ENCODE results near the gene RXRA.

Gene RXRA

DNA sequence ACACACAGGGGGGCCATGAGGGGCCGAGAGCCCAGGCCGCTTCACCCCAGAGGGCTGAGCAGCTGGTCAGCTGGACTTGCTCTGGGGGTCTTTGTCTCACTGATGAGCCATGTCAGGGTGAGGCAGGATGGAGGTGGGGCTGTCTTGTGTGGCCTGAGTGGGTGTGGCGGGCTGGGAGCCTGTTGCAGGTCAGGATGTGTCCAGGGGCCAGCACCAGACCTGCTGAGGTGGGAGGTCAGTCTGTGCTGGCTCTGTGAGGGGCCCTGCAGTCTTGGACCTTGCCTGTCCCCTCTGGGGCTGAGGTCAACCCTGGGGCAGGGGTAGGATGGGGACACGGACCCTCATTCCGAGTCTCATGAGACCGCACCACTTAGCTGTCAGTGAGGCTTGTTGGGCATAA lies 56.9 kb downstream of the RXRA start:
- peak overlapping the region; percentile 86 to 87 for H3K4me3 Mint-ChIP-seq
- peaks cover 27% of the 10 kb centered on the region for H3K36me3 Mint-ChIP-seq (ENCODE audit: insufficient read depth)
- peak overlapping the region; percentile 96 for H3K27ac Mint-ChIP-seq
- no peaks in the 10 kb centered on the region for H3K27me3 Mint-ChIP-seq
- no peaks in the 10 kb centered on the region for H3K9me3 Mint-ChIP-seq
- no peak for ATAC-seq (replicated peaks)
- peaks cover 31 to 33% of the 10 kb centered on the region in 2 donors for H3K4me1 Mint-ChIP-seq (ENCODE audit: low read depth in 2 of 2)
- DNase-seq: no peak

DNA sequence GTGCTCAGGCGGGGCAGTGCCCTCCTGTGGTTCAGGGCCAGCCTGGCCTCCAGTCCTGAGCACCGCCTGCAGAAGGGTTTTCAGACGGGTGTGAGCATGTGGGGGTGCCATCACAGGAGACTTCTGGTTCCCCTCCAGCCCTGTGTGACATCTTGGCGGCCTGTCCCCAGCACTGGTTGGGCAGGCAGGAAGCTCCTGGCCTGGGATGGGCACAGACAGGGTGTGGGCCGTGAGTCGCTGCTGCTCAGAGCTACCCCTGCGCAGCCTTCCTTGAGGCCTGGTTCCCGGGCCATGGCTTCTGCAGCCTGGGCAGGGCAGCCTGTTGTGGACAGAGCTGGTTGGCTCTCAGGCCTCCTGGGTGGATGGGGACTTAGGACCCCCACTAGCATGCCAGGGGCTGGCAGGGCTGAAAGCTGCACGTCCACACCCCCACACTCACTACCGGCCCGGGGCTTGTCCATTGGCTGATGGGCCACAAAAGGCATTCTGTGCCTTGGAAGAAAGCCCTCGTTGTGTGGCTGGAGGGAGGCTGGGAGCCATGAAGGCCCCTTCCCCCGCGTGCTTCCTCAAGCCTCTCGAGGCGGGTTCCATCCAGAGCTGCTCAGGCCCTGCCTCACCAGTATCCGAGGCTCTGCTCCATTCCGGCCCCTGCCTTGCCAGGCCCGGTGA lies 58.7 kb downstream of the RXRA start:
- Mint-ChIP-seq H3K36me3 (ENCODE audit: insufficient read depth) (peaks cover 26% of the 10 kb centered on the region), H3K9me3 (no peaks in the 10 kb centered on the region), H3K4me3 (no peak overlapping the region), H3K4me1 (ENCODE audit: low read depth in 2 of 2) (peaks cover 31 to 38% of the 10 kb centered on the region in 2 donors), H3K27me3 (no peaks in the 10 kb centered on the region), H3K27ac (peak overlapping the region in 1 of 2 donors; percentile 28)
- DNase-seq (no peak), ATAC-seq (replicated peaks) (no peak)

DNA sequence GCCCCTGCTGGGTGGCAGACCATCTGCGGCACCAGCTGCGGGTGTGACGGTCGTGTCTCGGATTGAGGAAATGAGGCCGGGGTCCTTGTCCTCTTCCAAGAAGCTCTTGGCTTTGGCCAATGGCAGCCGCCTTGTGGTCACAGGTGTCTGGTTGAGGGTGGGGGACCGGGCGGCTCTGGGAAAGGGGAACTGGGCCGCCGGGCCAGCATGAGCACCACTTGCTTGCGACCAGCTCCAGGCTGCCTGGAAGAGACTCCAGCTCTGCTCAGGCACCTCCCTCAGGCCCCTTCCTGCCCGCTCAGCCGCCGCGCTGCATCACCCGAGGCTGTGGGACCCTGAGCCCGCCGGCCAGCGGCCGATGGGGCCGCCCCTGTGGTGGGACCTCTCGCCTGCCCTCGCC lies 59.7 kb downstream of the RXRA start:
- Mint-ChIP-seq H3K4me3 (no peak overlapping the region), H3K27me3 (no peaks in the 10 kb centered on the region), H3K9me3 (no peaks in the 10 kb centered on the region), H3K36me3 (ENCODE audit: insufficient read depth) (peaks cover 33% of the 10 kb centered on the region), H3K4me1 (ENCODE audit: low read depth in 2 of 2) (peaks cover 37 to 46% of the 10 kb centered on the region in 2 donors), H3K27ac (no peak overlapping the region)
- ATAC-seq (replicated peaks) (no peak), DNase-seq (no peak)

DNA sequence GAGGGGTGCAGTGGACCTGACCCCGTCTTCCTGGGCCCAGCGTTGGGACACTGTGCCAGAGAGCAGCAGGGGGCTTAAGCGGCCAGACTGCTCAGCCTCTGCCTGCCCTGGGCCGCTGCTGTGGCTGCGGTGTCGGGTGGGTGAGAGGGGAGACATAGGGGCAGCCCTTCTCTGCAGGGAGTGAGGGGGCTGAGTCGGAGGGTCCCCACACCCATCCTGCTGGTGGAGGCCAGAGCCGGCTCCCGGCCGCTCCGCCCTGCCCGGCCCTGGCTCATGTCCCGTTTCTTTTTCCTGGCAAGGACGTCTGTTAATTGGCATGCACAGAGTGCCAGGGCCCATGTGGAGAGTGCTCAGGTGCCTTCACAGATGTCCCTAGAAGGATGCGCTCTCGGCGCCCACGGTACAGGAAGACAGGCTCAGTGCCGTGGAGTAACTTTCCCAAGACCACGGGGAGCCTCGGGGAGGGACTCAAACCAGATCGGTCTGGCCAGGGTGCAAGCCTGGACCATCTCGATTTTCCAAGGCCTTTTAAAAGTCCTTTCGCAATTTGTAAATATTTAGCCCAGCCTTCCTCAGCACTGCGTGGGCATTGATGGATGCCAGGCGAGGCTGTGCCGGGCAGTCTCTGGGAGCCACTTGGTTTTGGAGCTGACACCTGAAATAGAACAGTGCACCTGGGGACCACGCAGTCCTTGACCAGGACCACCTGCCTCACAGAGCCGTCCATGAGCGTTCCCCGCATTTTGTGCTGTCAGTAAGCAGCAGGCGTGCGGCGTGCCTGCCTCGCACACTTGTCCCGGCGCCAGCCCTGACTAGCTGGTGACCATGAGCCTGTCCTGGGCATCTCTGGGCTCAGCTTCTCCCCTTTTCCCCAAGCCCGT lies 60.9 kb downstream of the RXRA start:
- Mint-ChIP-seq H3K4me1 (ENCODE audit: low read depth in 2 of 2) (peaks cover 32 to 44% of the 10 kb centered on the region in 2 donors), H3K36me3 (ENCODE audit: insufficient read depth) (peaks cover 34% of the 10 kb centered on the region), H3K4me3 (no peak overlapping the region), H3K9me3 (no peaks in the 10 kb centered on the region), H3K27ac (peak overlapping the region in 1 of 2 donors; percentile 52), H3K27me3 (no peaks in the 10 kb centered on the region)
- no peak for ATAC-seq (replicated peaks)
- no peak for DNase-seq

DNA sequence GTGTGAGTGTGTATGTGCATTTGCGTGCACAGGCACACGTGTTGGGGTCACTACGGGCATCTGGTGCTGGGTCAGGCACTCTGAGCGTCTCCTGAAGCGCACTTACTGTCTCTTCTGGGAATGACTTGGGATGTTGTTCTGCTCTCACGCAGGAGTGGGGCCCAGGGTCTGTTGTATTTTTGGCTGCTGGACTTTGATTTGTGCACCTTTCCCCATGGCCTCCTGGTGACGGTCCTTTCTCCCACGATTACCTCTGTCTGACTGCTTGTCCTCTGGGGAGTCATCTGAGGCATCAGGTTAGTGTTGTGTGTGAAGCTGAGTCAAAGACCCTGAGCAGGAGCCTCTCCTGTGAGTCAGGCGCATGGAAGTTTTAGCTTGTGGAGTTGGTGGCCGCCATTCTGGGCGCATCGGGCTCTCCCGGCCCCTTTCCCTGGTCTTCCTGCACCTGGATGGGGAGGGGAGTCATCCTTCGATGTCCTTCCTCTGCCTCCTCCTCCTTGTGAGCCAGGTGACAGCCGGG lies 62.1 kb downstream of the RXRA start:
- Mint-ChIP-seq H3K36me3 (ENCODE audit: insufficient read depth) (peaks cover 39% of the 10 kb centered on the region), H3K4me1 (ENCODE audit: low read depth in 2 of 2) (peaks cover 25 to 39% of the 10 kb centered on the region in 2 donors), H3K9me3 (no peaks in the 10 kb centered on the region), H3K4me3 (no peak overlapping the region), H3K27me3 (no peaks in the 10 kb centered on the region), H3K27ac (peak overlapping the region; percentile 52 to 99)
- no peak for DNase-seq
- no peak for ATAC-seq (replicated peaks)

DNA sequence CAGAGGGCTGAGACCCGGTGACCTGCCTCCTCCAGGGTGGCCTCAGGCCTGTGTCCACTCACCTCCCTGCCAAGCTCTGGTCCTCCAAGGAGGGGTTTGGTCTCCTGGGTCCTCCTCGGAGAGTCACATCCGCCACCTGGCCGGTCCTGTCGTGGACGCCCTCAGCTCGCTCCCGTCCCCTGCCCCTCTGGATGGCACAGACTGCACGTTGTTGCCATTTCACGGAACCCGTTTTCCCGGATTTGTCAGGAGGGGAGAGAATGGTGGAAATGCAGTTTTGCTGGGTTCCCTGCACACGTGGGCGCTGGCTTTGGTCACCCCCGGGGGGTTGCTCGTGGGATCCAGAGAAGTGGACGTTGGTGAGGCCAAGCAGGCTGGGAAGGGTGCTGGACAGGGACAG lies 62.7 kb downstream of the RXRA start:
- H3K27ac Mint-ChIP-seq: peak overlapping the region; percentile 52 to 99

DNA sequence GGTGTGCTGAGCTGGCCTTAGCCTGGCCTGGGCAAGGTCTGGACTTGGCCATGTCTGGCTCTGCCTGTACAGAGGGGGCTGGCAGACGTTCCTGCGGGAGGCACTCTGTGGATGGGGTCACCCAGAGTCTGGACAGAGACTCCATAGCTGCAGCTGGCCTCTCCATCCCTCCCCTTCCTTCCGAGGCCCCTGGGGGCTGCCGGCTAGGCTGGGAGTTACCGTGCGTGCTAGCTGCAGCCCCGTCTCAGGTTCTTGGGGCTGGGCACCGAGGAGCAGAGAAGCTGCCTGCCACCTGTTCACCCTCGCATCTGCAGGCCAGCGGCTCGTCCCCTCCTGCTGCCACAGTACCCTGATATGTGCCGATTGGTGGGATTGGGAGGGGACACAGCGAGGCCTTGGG lies 63.4 kb downstream of the RXRA start:
- H3K4me1 Mint-ChIP-seq (ENCODE audit: low read depth in 2 of 2): peaks cover 27 to 42% of the 10 kb centered on the region in 2 donors

More for the DNA sequence above, 62.7 kb downstream of the RXRA start:
- no peaks in the 10 kb centered on the region for H3K27me3 Mint-ChIP-seq
- no peak for ATAC-seq (replicated peaks)
- H3K4me3 Mint-ChIP-seq: no peak overlapping the region
- peaks cover 45% of the 10 kb centered on the region for H3K36me3 Mint-ChIP-seq (ENCODE audit: insufficient read depth)
- peaks cover 29 to 41% of the 10 kb centered on the region in 2 donors for H3K4me1 Mint-ChIP-seq (ENCODE audit: low read depth in 2 of 2)
- H3K9me3 Mint-ChIP-seq: peaks cover 0 to 4% of the 10 kb centered on the region in 2 donors
- no peak for DNase-seq

DNA sequence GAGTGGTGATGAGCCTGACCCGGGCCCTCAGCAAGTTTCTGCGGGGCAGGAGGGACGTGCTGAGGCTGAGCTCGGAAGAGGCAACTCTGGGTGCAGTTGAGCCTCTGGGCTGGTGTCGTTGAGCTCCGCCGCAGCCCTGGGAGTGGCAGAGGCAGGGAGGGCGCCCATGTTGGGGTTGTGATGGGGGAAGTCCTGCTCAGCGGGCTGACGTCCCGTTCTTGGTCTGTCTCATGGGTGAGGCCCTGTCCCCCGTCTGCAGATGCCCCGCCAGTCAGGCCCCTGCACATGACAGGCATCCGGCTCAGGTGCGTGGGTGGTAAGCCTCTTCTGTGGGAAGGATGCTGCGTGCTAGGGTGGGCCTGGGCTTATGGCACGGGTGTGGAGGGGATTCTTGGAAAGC lies 64.3 kb downstream of the RXRA start:
- peaks cover 27 to 49% of the 10 kb centered on the region in 2 donors for H3K4me1 Mint-ChIP-seq (ENCODE audit: low read depth in 2 of 2)
- H3K9me3 Mint-ChIP-seq: peaks cover 0 to 9% of the 10 kb centered on the region in 2 donors
- DNase-seq: peak; percentile 72 to 76 (median 75)
- H3K27ac Mint-ChIP-seq: peak overlapping the region; percentile 97 to 99
- peak overlapping the region; percentile 77 to 87 for H3K4me3 Mint-ChIP-seq
- H3K27me3 Mint-ChIP-seq: no peaks in the 10 kb centered on the region
- peak; percentile 59 for ATAC-seq (replicated peaks)
- peaks cover 51% of the 10 kb centered on the region for H3K36me3 Mint-ChIP-seq (ENCODE audit: insufficient read depth)

More for the DNA sequence above, 63.4 kb downstream of the RXRA start:
- H3K4me3 Mint-ChIP-seq: peak overlapping the region in 1 of 2 donors; percentile 87
- peaks cover 0 to 9% of the 10 kb centered on the region in 2 donors for H3K9me3 Mint-ChIP-seq
- H3K27me3 Mint-ChIP-seq: no peaks in the 10 kb centered on the region
- DNase-seq (no peak), ATAC-seq (replicated peaks) (no peak)
- peaks cover 47% of the 10 kb centered on the region for H3K36me3 Mint-ChIP-seq (ENCODE audit: insufficient read depth)
- H3K27ac Mint-ChIP-seq: peak overlapping the region in 1 of 2 donors; percentile 99

DNA sequence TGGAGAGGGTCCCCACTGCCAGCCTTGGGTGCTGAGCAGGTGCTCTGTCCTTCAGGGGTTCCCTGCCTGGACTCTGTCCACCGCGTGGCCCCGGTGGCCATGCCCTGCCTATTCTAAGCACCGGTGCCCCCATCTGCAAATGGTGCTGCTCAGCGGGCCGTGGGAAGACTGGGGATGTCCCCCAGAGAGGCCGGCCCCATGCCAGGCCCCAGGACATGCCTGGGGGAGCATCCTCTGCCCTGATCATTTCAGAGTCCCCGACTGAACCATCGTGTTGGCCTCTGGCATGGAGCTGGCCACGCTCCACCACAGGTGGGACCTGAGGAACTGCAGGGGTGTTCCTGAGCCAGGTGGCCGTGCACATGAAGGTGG lies 64.7 kb downstream of the RXRA start:
- Mint-ChIP-seq H3K4me3 (peak overlapping the region; percentile 77 to 87), H3K9me3 (peaks cover 0 to 9% of the 10 kb centered on the region in 2 donors), H3K27me3 (no peaks in the 10 kb centered on the region), H3K27ac (peak overlapping the region; percentile 97 to 99), H3K36me3 (ENCODE audit: insufficient read depth) (peaks cover 51% of the 10 kb centered on the region), H3K4me1 (ENCODE audit: low read depth in 2 of 2) (peaks cover 27 to 53% of the 10 kb centered on the region in 2 donors)
- no peak for ATAC-seq (replicated peaks)
- no peak for DNase-seq

DNA sequence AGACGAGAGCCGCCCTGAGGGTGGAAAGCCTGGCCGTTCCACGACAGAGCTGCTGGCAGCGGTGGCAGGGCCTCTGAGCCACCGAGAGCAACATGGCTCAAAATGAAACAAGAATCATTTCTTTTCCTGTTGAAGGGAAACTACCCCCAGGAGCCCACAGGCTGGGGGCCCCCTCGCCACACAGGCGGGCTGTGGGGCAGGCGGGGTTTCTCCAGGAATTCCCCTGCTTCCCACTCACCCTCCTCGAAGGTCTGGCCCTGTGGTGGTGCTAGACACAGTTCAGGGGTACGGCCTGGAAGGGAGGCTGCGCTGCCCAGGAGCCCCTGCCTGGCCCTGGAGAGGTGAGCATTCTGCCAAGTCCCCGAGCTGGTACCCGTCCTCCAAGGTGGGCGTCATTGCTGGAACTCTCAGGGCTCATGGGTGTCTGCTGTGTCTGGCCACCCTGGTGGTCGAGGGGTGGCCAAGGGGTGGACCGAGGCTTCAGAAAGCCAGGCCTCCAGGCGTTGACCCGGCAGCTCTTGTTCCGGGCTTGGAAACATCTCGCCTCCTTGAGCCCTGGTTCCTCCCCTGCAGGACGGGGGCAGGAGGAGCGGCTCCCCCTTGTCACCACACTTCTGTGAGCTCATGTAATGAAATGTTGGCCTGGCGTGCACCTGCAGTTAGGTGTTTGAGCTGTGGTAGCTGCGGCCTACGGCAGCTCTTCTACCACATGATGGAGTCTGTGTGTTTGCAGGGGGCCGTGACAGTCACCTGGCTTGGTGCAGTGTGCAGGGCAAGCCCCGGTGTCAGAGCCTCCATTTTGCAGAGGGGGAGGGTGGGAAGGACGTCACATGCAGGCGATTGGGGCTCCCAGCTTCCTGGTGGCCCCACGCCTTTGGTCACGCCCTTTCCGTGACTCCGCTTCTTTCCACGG lies 65.3 kb downstream of the RXRA start:
- Mint-ChIP-seq H3K4me3 (peak overlapping the region; percentile 77 to 87), H3K27me3 (no peaks in the 10 kb centered on the region), H3K9me3 (peaks cover 0 to 9% of the 10 kb centered on the region in 2 donors), H3K27ac (peak overlapping the region; percentile 97 to 99), H3K4me1 (ENCODE audit: low read depth in 2 of 2) (peaks cover 33 to 59% of the 10 kb centered on the region in 2 donors), H3K36me3 (ENCODE audit: insufficient read depth) (peaks cover 51% of the 10 kb centered on the region)
- ATAC-seq (replicated peaks): peak; percentile 69
- DNase-seq: peak; percentile 79 to 81 (median 79)

DNA sequence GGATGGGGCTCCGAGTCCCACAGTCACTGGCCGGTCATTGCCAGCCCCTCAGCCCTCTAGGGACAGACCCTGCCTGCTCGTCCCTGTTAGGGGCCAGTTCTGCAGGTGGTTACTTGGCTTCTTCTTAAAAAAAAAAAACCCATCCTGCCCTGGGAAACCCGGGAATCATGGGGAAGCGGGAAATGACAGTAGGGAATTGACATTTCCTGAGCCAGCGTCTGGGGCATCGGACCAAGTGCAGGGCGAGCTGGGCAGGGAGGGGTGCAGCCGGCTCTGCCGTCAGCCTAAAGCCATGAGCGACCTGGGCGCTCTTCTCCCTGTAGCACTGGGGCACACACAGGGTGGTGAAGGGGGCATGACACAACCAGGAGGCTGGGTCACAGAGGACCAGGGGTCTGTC lies 66.6 kb downstream of the RXRA start:
- Mint-ChIP-seq H3K36me3 (ENCODE audit: insufficient read depth) (peaks cover 56% of the 10 kb centered on the region), H3K4me1 (ENCODE audit: low read depth in 2 of 2) (peaks cover 45 to 66% of the 10 kb centered on the region in 2 donors), H3K27ac (peak overlapping the region; percentile 97 to 99), H3K27me3 (no peaks in the 10 kb centered on the region), H3K4me3 (peak overlapping the region; percentile 35 to 67), H3K9me3 (peaks cover 0 to 9% of the 10 kb centered on the region in 2 donors)
- ATAC-seq (replicated peaks) (no peak), DNase-seq (no peak)

DNA sequence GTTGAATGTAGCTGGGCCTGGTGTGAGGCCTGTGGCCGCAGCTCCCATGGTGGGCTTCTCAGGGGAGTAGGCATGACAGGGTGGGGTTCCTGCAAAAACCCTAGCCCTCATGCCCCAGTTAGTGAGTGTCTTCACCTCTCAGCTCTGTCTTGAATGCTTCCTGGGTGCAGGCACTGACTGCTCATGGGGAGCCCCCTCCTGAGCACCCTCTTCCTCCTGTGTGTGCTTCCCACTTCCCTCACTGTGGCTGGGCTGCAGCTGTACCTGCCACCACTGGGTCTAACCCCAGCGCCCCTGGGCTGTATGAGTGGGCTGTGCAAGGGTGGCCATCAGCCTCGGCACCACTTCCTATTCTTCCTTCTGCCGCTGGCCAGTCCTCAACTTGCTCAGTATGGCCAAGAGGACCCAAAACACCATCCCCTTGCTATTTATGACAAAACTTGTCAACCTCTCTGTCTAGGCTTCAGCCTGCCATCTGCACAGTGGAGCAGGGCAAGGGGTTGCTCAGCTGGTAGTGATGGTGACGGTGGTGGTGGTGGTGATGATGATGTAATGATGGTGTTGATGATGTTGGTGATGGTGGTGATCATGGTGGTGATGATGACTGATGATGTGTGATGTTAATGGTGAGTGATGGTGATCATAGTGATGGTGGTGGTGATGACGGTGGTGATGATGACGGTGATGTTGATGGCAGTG lies 67.5 kb downstream of the RXRA start:
- peaks cover 49 to 61% of the 10 kb centered on the region in 2 donors for H3K4me1 Mint-ChIP-seq (ENCODE audit: low read depth in 2 of 2)
- H3K36me3 Mint-ChIP-seq (ENCODE audit: insufficient read depth): peaks cover 56% of the 10 kb centered on the region
- peaks cover 0 to 9% of the 10 kb centered on the region in 2 donors for H3K9me3 Mint-ChIP-seq
- H3K27ac Mint-ChIP-seq: peak overlapping the region; percentile 97 to 99
- H3K27me3 Mint-ChIP-seq: no peaks in the 10 kb centered on the region
- ATAC-seq (replicated peaks) (no peak), DNase-seq (peak in 1 of 3 experiments; percentile 37)
- peak overlapping the region; percentile 35 to 67 for H3K4me3 Mint-ChIP-seq
